KMS-11 (cell line): ENCODE data around the gene PAQR5.

ENCODE experiments used
- H2AFZ ChIP-seq: fragments of 200-600 bp; sonication (generic); 2 replicates; pipeline ENCODE4 v1.6.1; 2016; ENCODE audit warnings: antibody characterized with exemption, mixed run types, low read depth
- H3K27ac ChIP-seq: fragments of 200-600 bp; sonication (generic); 2 replicates; pipeline ENCODE4 v1.6.1; 2016; ENCODE audit warnings: mild to moderate bottlenecking, mixed run types
- H3K27me3 ChIP-seq: fragments of 200-600 bp; sonication (generic); 2 replicates; pipeline ENCODE4 v1.6.1; 2017; ENCODE audit warnings: mild to moderate bottlenecking, low read depth, mixed run types, moderate library complexity; ENCODE audit not compliant: insufficient read depth
- H3K36me3 ChIP-seq: fragments of 200-600 bp; sonication (generic); 2 replicates; pipeline ENCODE4 v1.6.1; 2017; ENCODE audit warnings: mild to moderate bottlenecking, mixed run types; ENCODE audit not compliant: insufficient read depth
- H3K4me1 ChIP-seq: fragments of 200-600 bp; sonication (generic); 2 replicates; pipeline ENCODE4 v1.6.1; 2016; ENCODE audit warnings: mild to moderate bottlenecking, low read depth, mixed run types; ENCODE audit not compliant: poor library complexity, severe bottlenecking
- H3K4me2 ChIP-seq: fragments of 200-600 bp; sonication (generic); 2 replicates; pipeline ENCODE4 v1.7.0; 2016; ENCODE audit warnings: mild to moderate bottlenecking, mixed run types
- H3K4me3 ChIP-seq: fragments of 200-600 bp; sonication (generic); IDR thresholded peaks from 2 replicates; pipeline ENCODE4 v1.6.1; 2017; ENCODE audit warnings: low read depth, low read length, mixed read lengths; ENCODE audit not compliant: insufficient read depth
- H3K79me2 ChIP-seq: fragments of 200-600 bp; sonication (generic); 2 replicates; pipeline ENCODE4 v1.6.1; 2016; ENCODE audit warnings: low read depth, mixed run types; ENCODE audit not compliant: insufficient read depth
- H3K9ac ChIP-seq: fragments of 200-600 bp; sonication (generic); 2 replicates; pipeline ENCODE4 v1.6.1; 2016; ENCODE audit warnings: mild to moderate bottlenecking, mixed run types
- H4K20me1 ChIP-seq: fragments of 200-600 bp; sonication (generic); 2 replicates; pipeline ENCODE4 v1.6.1; 2016; ENCODE audit warnings: mild to moderate bottlenecking, mixed run types; ENCODE audit not compliant: insufficient read depth
- CTCF ChIP-seq: fragments of 200-600 bp; sonication (generic); conservative IDR thresholded peaks from 2 replicates; pipeline ENCODE4 v1.6.1; 2017; ENCODE audit warnings: low read depth, mild to moderate bottlenecking, antibody characterized with exemption, low read length, moderate library complexity, mixed read lengths

PAQR5 gene

GRCh38 chr15:69342460-69343076, 43.9 kb downstream of the PAQR5 start:
- Histone ChIP-seq H3K27ac (no peak overlapping the region), H3K4me1 (no peaks in the 10 kb centered on the region), H3K27me3 (no peaks in the 10 kb centered on the region), H3K4me2 (no peak overlapping the region), H3K4me3 (no peak overlapping the region), H3K36me3 (no peaks in the 10 kb centered on the region), H3K79me2 (no peaks in the 10 kb centered on the region), H4K20me1 (no peaks in the 10 kb centered on the region), H3K9ac (no peak overlapping the region), H2AFZ (no peak overlapping the region)
- TF ChIP-seq CTCF: no peak

GRCh38 chr15:69343133-69343532, 44.4 kb downstream of the PAQR5 start:
- H3K27ac ChIP-seq: no peak overlapping the region
- no peaks in the 10 kb centered on the region for H3K79me2 ChIP-seq
- H2AFZ ChIP-seq: no peak overlapping the region
- no peak overlapping the region for H3K9ac ChIP-seq
- H4K20me1 ChIP-seq: no peaks in the 10 kb centered on the region
- no peak overlapping the region for H3K4me3 ChIP-seq
- no peak for TF ChIP-seq CTCF
- H3K36me3 ChIP-seq: no peaks in the 10 kb centered on the region
- H3K27me3 ChIP-seq: no peaks in the 10 kb centered on the region
- H3K4me2 ChIP-seq: no peak overlapping the region
- H3K4me1 ChIP-seq: no peaks in the 10 kb centered on the region

- no peaks in the 10 kb centered on the region for H4K20me1 ChIP-seq
- H3K27ac ChIP-seq: no peak overlapping the region
- no peak overlapping the region for H3K9ac ChIP-seq
- no peak overlapping the region for H3K4me3 ChIP-seq
- H3K4me2 ChIP-seq: no peak overlapping the region
- no peaks in the 10 kb centered on the region for H3K4me1 ChIP-seq
- no peak for TF ChIP-seq CTCF
- no peaks in the 10 kb centered on the region for H3K36me3 ChIP-seq
- no peaks in the 10 kb centered on the region for H3K27me3 ChIP-seq
- H2AFZ ChIP-seq: no peak overlapping the region; the same call in 1 of the 2 replicates
- H3K79me2 ChIP-seq: no peaks in the 10 kb centered on the region
Measured at GRCh38 chr15:69344238-69344637, 45.5 kb downstream of the PAQR5 start.

GRCh38 chr15:69346112-69346511, 47.4 kb downstream of the PAQR5 start:
- Histone ChIP-seq H3K79me2 (no peaks in the 10 kb centered on the region), H3K27ac (no peak overlapping the region), H3K27me3 (no peaks in the 10 kb centered on the region), H3K4me3 (no peak overlapping the region), H3K4me2 (no peak overlapping the region), H3K4me1 (no peaks in the 10 kb centered on the region), H3K9ac (no peak overlapping the region), H4K20me1 (no peaks in the 10 kb centered on the region), H2AFZ (no peak overlapping the region), H3K36me3 (no peaks in the 10 kb centered on the region)
- no peak for TF ChIP-seq CTCF
